AG08395 (cell line): ENCODE measurements around the gene NIT2.
"Not testable (repeated sequence)": the region's sequence is repeated elsewhere in the genome, so short reads cannot be mapped to it uniquely, and the experiment has no call there.

ENCODE experiments used
- DNase-seq: peaks from one replicate; pipeline ENCODE4 v3.0.0; 2012; ENCODE audit warnings: mixed read lengths, low spot score

NIT2 gene

GRCh38 chr3:100338911-100339310 is 4.4 kb downstream of the NIT2 start:
- DNase-seq = no peak

- no peak for DNase-seq
Observed at GRCh38 chr3:100339786-100340185, 5.2 kb downstream of the NIT2 start.

GRCh38 chr3:100340527-100340926 is 6.0 kb downstream of the NIT2 start:
- no peak for DNase-seq

- DNase-seq = no peak
Observed at GRCh38 chr3:100348727-100349126, 14.2 kb downstream of the NIT2 start.

- DNase-seq = not testable (repeated sequence)
Observed at GRCh38 chr3:100351770-100352169, 17.2 kb downstream of the NIT2 start.

- no peak for DNase-seq
Observed at GRCh38 chr3:100352296-100353231, 18.0 kb downstream of the NIT2 start.

GRCh38 chr3:100354850-100355249 is 20.3 kb downstream of the NIT2 start:
- DNase-seq = no peak

- DNase-seq = no peak
Observed at GRCh38 chr3:100358413-100358812, 23.9 kb downstream of the NIT2 start.

- no peak for DNase-seq
Observed at GRCh38 chr3:100359035-100359434, 24.5 kb downstream of the NIT2 start.

- DNase-seq = no peak
Observed at GRCh38 chr3:100360757-100361496, 26.4 kb downstream of the NIT2 start.

GRCh38 chr3:100361897-100362296 is 27.3 kb downstream of the NIT2 start:
- DNase-seq = no peak

GRCh38 chr3:100364421-100364820 is 29.9 kb downstream of the NIT2 start:
- no peak for DNase-seq

- no peak for DNase-seq
Observed at GRCh38 chr3:100366424-100366823, 31.9 kb downstream of the NIT2 start.

GRCh38 chr3:100368441-100368840 is 33.9 kb downstream of the NIT2 start:
- DNase-seq = no peak

GRCh38 chr3:100370756-100371155 is 36.2 kb downstream of the NIT2 start:
- DNase-seq = no peak

- DNase-seq = no peak
Observed at GRCh38 chr3:100374521-100374920, 40.0 kb downstream of the NIT2 start.

GRCh38 chr3:100376301-100376700 is 41.7 kb downstream of the NIT2 start:
- DNase-seq = no peak

GRCh38 chr3:100384733-100385525 is 50.4 kb downstream of the NIT2 start:
- no peak for DNase-seq

- DNase-seq = no peak
Observed at GRCh38 chr3:100386437-100387074, 52.0 kb downstream of the NIT2 start.

GRCh38 chr3:100389025-100389424 is 54.5 kb downstream of the NIT2 start:
- DNase-seq = no peak

GRCh38 chr3:100395679-100396431 is 61.3 kb downstream of the NIT2 start:
- DNase-seq = no peak
